Ovary (tissue), 3 donors: ENCODE results near the gene PRR14L.

ENCODE experiments used
- CTCF ChIP-seq, 3 donors: fragments of 450-650 bp in 2 of 3; fragments of 200-600 bp in 1 of 3; IDR thresholded peaks; one replicate each; pipeline versions ENCODE4 v1.5.1 to v1.8.0; 2016 to 2022; ENCODE audit warnings: antibody characterized with exemption in 3 of 3, mild to moderate bottlenecking in 1 of 3
- EP300 ChIP-seq: sonication (generic); formaldehyde crosslinking; IDR thresholded peaks from one replicate; pipeline ENCODE4 v1.6.1; 2017; ENCODE audit warnings: antibody characterized with exemption
- POLR2A ChIP-seq: fragments of 450-650 bp; IDR thresholded peaks from one replicate; pipeline ENCODE4 v1.6.1; 2017; ENCODE audit warnings: antibody characterized with exemption, mild to moderate bottlenecking, moderate library complexity
- donor health status: DM: no; HTN: no; CAD: no.

DNA sequence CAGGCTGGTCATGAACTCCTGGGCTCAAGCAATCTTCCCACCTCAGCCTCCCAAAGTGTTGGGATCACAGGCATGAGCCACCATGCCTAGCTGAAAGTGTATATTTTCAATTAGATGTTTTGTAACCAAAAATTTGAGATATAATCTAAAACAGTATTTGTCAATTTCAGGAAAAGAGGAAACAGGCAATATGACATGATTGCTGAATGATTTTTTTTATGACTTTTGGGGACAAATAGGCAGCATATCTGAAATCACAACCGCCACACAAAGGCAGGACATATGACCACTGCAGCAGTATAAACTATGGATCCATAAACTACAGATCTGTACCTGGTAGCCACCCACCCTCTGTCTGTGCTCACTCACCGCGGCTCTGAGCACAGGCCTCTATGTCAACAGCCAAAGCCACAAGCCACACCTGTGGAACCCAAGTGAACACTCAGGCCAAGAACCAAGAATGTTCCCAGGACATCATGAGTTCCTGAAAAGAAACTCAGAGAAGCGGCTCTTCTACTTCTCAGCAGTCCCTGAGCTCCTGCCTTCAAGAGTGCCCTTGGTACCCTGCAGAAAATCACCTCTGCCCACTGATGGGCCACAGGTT is 110.4 kb downstream of the PRR14L start:
- TF ChIP-seq POLR2A = no peak
- no peak for TF ChIP-seq CTCF (IDR thresholded peaks at IDR 0.05)
- no peak for TF ChIP-seq EP300
